ENCODE data around the gene BTD.

Gene BTD

GRCh38 chr3:15681668-15682067 is 80.1 kb downstream of the BTD start:
- TF ChIP-seq FOXP2 (optimal IDR thresholded peaks at IDR 0.05; ENCODE audit: borderline replicate concordance, extremely low read depth, extremely low read length, insufficient read depth), result no peak
- TF ChIP-seq SIN3A (IDR thresholded peaks at IDR 0.05; ENCODE audit: borderline replicate concordance, insufficient read depth, low read length), result no peak
- TF ChIP-seq, protein P1, sequence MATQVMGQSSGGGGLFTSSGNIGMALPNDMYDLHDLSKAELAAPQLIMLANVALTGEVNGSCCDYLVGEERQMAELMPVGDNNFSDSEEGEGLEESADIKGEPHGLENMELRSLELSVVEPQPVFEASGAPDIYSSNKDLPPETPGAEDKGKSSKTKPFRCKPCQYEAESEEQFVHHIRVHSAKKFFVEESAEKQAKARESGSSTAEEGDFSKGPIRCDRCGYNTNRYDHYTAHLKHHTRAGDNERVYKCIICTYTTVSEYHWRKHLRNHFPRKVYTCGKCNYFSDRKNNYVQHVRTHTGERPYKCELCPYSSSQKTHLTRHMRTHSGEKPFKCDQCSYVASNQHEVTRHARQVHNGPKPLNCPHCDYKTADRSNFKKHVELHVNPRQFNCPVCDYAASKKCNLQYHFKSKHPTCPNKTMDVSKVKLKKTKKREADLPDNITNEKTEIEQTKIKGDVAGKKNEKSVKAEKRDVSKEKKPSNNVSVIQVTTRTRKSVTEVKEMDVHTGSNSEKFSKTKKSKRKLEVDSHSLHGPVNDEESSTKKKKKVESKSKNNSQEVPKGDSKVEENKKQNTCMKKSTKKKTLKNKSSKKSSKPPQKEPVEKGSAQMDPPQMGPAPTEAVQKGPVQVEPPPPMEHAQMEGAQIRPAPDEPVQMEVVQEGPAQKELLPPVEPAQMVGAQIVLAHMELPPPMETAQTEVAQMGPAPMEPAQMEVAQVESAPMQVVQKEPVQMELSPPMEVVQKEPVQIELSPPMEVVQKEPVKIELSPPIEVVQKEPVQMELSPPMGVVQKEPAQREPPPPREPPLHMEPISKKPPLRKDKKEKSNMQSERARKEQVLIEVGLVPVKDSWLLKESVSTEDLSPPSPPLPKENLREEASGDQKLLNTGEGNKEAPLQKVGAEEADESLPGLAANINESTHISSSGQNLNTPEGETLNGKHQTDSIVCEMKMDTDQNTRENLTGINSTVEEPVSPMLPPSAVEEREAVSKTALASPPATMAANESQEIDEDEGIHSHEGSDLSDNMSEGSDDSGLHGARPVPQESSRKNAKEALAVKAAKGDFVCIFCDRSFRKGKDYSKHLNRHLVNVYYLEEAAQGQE (IDR thresholded peaks at IDR 0.05; ENCODE audit: insufficient read depth in 1 of 2, low read depth in 2 of 2, low read length in 2 of 2), result no peak
- TF ChIP-seq POLR2AphosphoS5 (IDR thresholded peaks at IDR 0.05; ENCODE audit: low read depth, low read length), result no peak
- TF ChIP-seq TAF1 (IDR thresholded peaks at IDR 0.05; ENCODE audit: borderline replicate concordance, insufficient read depth, low read length), result no peak

DNA sequence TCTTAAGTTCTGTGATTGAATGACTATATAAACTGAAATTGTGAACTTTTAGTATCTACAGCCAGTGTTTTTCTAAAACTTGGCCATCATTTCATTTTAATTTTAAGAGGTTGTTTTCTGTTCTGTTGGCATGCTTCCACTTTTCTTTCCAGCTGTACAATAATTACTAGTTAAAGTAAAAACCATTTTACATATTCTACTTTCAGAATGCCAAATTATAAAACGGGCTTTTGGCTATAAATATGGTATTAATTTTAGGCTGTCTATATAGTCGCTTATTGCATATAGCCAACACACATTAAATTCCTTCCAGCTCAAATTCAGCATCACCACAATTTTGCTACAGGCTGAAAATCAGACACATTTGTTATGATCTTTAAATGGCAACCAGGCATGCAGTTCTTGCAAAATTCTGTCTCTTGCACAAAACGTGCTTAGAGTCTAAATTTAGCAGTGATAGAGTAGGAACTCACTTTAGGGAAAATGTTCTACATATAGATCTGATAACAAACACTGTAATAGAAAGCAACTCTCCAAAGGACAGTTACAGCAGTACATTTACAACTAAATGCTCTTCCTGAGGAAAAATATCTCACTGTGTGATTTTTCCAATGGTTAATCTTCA is 81.1 kb downstream of the BTD start:
- TF ChIP-seq FOXP2 (optimal IDR thresholded peaks at IDR 0.05; ENCODE audit: borderline replicate concordance, extremely low read depth, extremely low read length, insufficient read depth), result no peak
- TF ChIP-seq POLR2AphosphoS5 (IDR thresholded peaks at IDR 0.05; ENCODE audit: low read depth, low read length), result no peak
- TF ChIP-seq, protein P1 (IDR thresholded peaks at IDR 0.05; ENCODE audit: insufficient read depth in 1 of 2, low read depth in 2 of 2, low read length in 2 of 2), result no peak
- TF ChIP-seq TAF1 (IDR thresholded peaks at IDR 0.05; ENCODE audit: borderline replicate concordance, insufficient read depth, low read length), result no peak
- TF ChIP-seq SIN3A (IDR thresholded peaks at IDR 0.05; ENCODE audit: borderline replicate concordance, insufficient read depth, low read length), result no peak

DNA sequence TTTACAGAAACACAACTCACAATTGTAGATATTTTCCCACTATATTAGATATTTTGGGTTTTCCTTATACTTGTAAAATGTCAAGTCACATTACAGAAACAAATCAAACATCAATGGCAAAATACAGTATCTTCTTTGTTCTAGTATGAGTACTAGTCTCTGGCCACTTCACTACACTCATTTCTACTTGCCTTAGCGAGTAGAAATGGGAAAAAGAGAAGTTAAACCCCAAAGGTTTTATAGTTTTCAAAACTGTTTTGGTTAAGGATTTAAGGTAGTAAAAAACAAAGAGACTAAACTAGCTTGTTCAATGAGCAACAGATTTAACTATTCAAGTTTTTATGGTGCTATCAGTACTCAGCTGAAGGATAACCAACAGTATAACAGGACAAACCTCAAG is 81.7 kb downstream of the BTD start:
- TF ChIP-seq POLR2AphosphoS5 (IDR thresholded peaks at IDR 0.05; ENCODE audit: low read depth, low read length) (no peak), FOXP2 (optimal IDR thresholded peaks at IDR 0.05; ENCODE audit: borderline replicate concordance, extremely low read depth, extremely low read length, insufficient read depth) (no peak), TAF1 (IDR thresholded peaks at IDR 0.05; ENCODE audit: borderline replicate concordance, insufficient read depth, low read length) (no peak), SIN3A (IDR thresholded peaks at IDR 0.05; ENCODE audit: borderline replicate concordance, insufficient read depth, low read length) (no peak)
- TF ChIP-seq, protein P1 (IDR thresholded peaks at IDR 0.05; ENCODE audit: insufficient read depth in 1 of 2, low read depth in 2 of 2, low read length in 2 of 2), result no peak

GRCh38 chr3:15685927-15686326 is 84.4 kb downstream of the BTD start:
- TF ChIP-seq, protein P1 (IDR thresholded peaks at IDR 0.05; ENCODE audit: insufficient read depth in 1 of 2, low read depth in 2 of 2, low read length in 2 of 2), result no peak
- TF ChIP-seq FOXP2 (optimal IDR thresholded peaks at IDR 0.05; ENCODE audit: borderline replicate concordance, extremely low read depth, extremely low read length, insufficient read depth) (peak; percentile 79), SIN3A (IDR thresholded peaks at IDR 0.05; ENCODE audit: borderline replicate concordance, insufficient read depth, low read length) (no peak), POLR2AphosphoS5 (IDR thresholded peaks at IDR 0.05; ENCODE audit: low read depth, low read length) (no peak), TAF1 (IDR thresholded peaks at IDR 0.05; ENCODE audit: borderline replicate concordance, insufficient read depth, low read length) (no peak)
